Stimulated activated CD4-positive, alpha-beta T cell treated with anti-CD3 and anti-CD28 coated beads, Interleukin-2, amount 100 ng/mL, for 48 hours (primary cell): ENCODE measurements around the gene PGAP3.

Experiments
- DNase-seq, 2 donors: peaks; one replicate each; pipeline ENCODE4 v3.0.0-alpha.2; 2020

PGAP3 gene

GRCh38 chr17:39636587-39636926, 51.3 kb downstream of the PGAP3 start:
- DNase-seq, result no peak

DNA sequence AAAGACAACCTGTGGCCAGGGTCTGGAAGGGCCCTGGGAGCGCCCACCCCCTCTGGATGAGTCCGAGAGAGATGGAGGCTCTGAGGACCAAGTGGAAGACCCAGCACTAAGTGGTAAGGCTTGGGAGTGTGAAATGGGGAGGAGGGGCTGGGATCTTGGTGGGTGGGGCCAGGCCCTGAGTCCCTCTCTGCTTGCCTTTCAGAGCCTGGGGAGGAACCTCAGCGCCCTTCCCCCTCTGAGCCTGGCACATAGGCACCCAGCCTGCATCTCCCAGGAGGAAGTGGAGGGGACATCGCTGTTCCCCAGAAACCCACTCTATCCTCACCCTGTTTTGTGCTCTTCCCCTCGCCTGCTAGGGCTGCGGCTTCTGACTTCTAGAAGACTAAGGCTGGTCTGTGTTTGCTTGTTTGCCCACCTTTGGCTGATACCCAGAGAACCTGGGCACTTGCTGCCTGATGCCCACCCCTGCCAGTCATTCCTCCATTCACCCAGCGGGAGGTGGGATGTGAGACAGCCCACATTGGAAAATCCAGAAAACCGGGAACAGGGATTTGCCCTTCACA, 52.2 kb downstream of the PGAP3 start:
- DNase-seq, result no peak

- DNase-seq, result no peak
These were observed 53.4 kb downstream of the PGAP3 start for GRCh38 chr17:39634384-39634871.

DNA sequence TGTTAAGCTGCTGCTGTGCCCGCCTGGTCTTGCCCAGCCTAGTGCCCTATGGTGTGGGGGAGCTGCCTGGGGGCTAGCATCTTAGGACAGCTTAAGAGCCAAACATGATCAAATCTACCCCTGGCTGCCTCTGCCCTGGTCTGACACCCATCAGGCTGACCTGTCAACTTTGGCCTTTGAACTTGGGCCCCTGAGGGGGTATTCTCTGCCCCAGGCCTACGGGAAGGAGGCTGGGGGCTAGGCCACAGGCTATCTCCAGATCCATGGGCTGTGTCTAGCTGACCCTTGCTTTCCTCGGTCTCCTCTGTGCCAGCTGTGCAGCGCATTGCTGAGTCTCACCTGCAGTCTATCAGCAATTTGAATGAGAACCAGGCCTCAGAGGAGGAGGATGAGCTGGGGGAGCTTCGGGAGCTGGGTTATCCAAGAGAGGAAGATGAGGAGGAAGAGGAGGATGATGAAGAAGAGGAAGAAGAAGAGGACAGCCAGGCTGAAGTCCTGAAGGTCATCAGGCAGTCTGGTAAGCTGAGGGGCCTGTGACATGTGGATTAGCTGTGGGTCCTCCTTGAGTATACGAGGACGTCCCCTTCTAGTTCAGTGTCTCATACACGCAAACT, 54.2 kb downstream of the PGAP3 start:
- DNase-seq, result no peak

GRCh38 chr17:39632153-39632941, 55.5 kb downstream of the PGAP3 start:
- no peak for DNase-seq

DNA sequence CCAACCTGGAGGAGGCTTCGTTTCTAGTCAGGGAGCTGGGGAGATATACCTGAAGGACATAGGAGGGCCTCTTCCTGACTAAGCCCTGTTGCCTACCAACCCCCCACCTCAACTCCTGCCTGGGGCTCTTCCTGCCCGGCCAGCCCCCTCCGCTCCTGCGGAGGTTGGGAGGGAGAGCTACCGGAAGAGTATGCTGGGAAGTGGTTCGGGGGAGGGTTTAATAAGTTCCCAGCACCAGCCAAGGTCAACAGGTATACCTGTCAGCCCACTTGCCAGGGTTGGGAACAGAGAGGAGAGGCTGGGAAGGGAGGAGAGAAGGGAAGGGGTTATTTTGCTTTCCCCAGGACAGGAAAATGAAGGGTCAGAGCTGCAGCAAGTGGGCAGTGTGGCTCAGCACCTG, 56.5 kb downstream of the PGAP3 start:
- DNase-seq, result no peak

DNA sequence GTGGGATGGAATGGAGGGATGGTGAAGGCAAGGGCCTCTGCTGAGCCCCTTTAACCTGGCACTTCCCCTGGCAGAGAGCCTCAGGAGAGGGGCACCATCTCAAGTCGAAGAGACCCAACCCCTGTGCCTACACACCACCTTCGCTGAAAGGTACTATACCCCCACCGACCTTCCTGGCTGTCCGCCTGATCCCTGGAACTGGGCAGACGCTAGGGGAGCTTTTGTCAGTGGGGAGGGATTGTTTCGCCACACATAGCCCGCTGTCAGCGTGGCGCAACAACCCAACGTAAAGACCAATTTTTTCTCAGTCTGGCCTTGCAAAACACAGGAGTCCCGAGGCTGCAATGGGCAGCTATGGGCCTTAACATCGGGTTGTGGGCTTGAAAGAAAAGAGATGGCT, 58.0 kb downstream of the PGAP3 start:
- DNase-seq, result no peak

DNA sequence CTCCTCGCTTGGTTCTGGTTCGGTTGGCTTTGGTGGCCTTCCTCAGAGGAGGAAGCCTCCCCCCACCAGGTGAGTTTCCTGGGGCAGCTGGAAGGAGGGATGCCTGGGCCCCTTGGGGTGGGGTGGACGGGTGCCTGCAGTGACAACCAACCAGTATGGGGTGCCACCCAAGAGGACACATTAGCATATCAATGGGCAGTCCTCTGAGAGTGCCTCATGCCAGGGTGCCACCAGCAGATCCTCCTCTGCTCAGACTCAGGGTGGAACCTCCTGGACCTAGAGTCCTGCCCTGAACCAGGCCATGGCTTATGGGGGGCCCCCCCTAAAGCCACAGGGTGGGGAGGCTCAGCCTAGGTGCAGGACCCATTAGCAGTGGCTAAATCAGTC, 58.4 kb downstream of the PGAP3 start:
- DNase-seq, result no peak

GRCh38 chr17:39628655-39629493, 59.0 kb downstream of the PGAP3 start:
- no peak for DNase-seq

- DNase-seq, result no peak
These were observed 59.9 kb downstream of the PGAP3 start for GRCh38 chr17:39627712-39628516.

- DNase-seq, result no peak
These were observed 60.7 kb downstream of the PGAP3 start for GRCh38 chr17:39627047-39627711.

GRCh38 chr17:39626171-39627046, 61.4 kb downstream of the PGAP3 start, which contains the start of gene PPP1R1B:
Gene PPP1R1B (plus strand): TSS chr17:39626952. CDS start chr17:39627393, 441 bp downstream.
- DNase-seq, result no peak

GRCh38 chr17:39625198-39625785, 62.6 kb downstream of the PGAP3 start:
- DNase-seq, result no peak

GRCh38 chr17:39624313-39624712, 63.5 kb downstream of the PGAP3 start:
- DNase-seq, result no peak

- DNase-seq, result peak; percentile 91 to 92
These were observed 64.4 kb downstream of the PGAP3 start for GRCh38 chr17:39623356-39623950.

DNA sequence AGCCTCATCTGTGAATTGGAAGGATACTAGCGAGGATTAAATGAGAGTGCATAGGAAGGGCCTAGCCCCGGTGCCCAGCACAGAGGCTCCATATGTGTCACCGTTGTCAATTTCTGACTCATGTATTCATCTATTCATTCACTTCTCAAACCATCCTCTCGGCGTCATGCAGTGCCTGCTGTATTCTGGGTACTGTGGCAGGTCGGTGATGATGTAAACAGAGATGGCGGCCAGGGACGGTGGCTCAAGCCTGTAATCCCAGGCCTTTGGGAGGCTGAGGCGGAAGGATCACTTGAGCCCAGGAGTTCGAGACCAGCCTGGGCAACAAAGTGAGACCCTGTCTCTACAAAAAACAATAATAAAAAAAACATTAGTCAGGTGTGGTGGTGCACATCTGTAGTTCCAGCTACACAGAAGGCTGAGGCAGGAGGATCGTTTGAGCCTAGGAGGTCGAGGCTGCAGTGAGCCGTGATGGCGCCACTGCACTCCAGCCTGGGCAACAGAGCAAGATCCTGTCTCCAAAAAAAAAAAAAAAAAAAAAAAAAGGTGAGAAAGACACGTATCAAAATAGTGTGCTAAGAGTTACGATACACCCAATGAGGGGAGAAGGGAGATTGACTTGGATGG, 65.4 kb downstream of the PGAP3 start:
- DNase-seq, result peak; percentile 45 to 47

DNA sequence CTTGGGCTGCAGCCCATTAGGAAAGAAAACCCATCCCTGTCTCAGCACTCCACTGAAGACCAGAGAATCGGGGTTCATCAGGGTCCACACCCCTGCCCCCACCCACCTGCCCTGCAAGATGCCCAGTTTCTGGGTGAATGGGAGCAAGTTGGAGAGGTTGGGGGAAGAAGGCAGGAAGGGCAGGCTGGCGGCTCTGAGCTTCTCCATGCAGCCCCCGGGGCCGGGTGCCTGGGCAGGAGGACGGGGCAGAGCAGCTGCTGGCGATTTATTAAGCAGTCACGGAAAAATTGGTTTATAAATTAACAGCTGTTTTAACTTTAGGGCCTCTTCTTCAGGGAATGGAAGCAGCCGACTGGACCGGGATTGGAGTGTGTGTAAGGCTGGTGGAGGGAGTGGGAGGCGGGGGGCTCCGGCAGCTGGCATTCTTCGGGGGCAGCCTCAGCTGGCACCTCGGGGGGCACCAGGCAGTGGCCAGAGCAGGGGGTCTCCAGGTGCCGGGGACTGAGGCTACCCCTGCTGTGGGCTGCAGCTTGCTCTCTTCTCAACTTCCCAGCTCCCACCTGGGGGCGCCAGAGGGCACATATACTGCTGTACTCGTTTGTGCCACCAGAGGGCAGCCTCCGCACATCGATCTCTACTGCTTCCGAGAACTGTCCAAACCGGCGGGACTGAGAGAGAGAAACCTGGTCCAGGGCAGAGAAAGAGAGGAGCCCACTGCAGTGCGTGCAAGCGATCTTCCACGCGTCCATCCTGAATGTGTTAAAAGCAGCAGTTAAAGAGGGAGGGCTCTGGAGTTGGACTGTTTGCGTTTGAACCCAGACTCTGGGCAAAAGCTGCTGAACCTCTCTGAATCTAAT, 66.1 kb downstream of the PGAP3 start:
- peak; percentile 92 to 93 for DNase-seq
